Esophagus muscularis mucosa (tissue), 4 donors: Measurements from ENCODE around the gene GCFC2. TPM values are rescaled to one million over a fixed set of nuclear protein-coding genes. Genes with fewer than 3 reads are reported as not detected.

ENCODE experiments used
- DNase-seq: peaks from one replicate; pipeline ENCODE4 v3.0.0-alpha.2; 2017; ENCODE audit errors: extremely low spot score
- H3K27ac ChIP-seq, 4 donors: fragments of 200-600 bp; sonication (generic); replicated peaks in 1 of 4; 1 replicate in 3 of 4; 2 replicates in 1 of 4; pipeline ENCODE4 v1.5.1; 2016 to 2019; ENCODE audit warnings: mild to moderate bottlenecking in 1 of 4
- H3K27me3 ChIP-seq, 4 donors: fragments of 200-600 bp; sonication (generic); one replicate each; pipeline versions ENCODE4 v1.5.1 to v1.6.0; 2016 to 2019
- H3K36me3 ChIP-seq, 4 donors: fragments of 200-600 bp; sonication (generic); one replicate each; pipeline ENCODE4 v1.5.1; 2016 to 2019
- H3K4me1 ChIP-seq, 4 donors: fragments of 200-600 bp; sonication (generic); one replicate each; pipeline ENCODE4 v1.5.1; 2016 to 2019
- H3K4me3 ChIP-seq, 4 donors: fragments of 200-600 bp; sonication (generic); 1 replicate in 2 of 4; 2 replicates in 2 of 4; pipeline ENCODE4 v1.5.1; 2016 to 2019; ENCODE audit warnings: mild to moderate bottlenecking in 4 of 4, moderate library complexity in 1 of 4
- H3K9me3 ChIP-seq, 4 donors: fragments of 200-600 bp; sonication (generic); 1 replicate in 3 of 4; 2 replicates in 1 of 4; pipeline ENCODE4 v1.5.1; 2016 to 2019
- CTCF ChIP-seq, 3 experiments: fragments of 200-600 bp in 2 of 3; fragments of 450-650 bp in 1 of 3; sonication (generic) in 2 of 3; IDR thresholded peaks; one replicate each; pipeline ENCODE4 v1.5.1; 2017 to 2019; ENCODE audit warnings: antibody characterized with exemption in 3 of 3, mild to moderate bottlenecking in 2 of 3, moderate library complexity in 1 of 3
- EP300 ChIP-seq: sonication (generic); formaldehyde crosslinking; IDR thresholded peaks from one replicate; pipeline ENCODE4 v1.6.1; 2017; ENCODE audit warnings: antibody characterized with exemption
- POLR2A ChIP-seq: fragments of 450-650 bp; IDR thresholded peaks from one replicate; pipeline ENCODE4 v1.6.1; 2017; ENCODE audit warnings: antibody characterized with exemption, moderate library complexity, mild to moderate bottlenecking, low read depth
- POLR2AphosphoS5 ChIP-seq, 2 donors: sonication (generic); formaldehyde crosslinking; IDR thresholded peaks; one replicate each; pipeline ENCODE4 v1.6.1; 2017; ENCODE audit warnings: antibody characterized with exemption in 2 of 2
- WGBS: methylation state at CpG from one replicate; pipeline ENCODE4 v1.1.5; 2018; 5-methylcytosine and 5-hydroxymethylcytosine counted together
- intact Hi-C: fragments of 100-400 bp; cut with DNase I; formaldehyde crosslinking; loops from one replicate; pipeline ENCODE4 v1.15.1; 2023
- total RNA-seq, 4 donors: library from RNA; depleted of rRNA; stranded (reverse); fragments of >200 nt; gene quantifications; one replicate each; pipeline versions ENCODE4 v1.1.0 to v1.2.1, GENCODE V29; 2016

Gene GCFC2
- total RNA-seq, 4 donors from 2014 or later = 19.4 to 23.3 (median 22.2) TPM

- no peak for DNase-seq
- H3K4me3 ChIP-seq = no peak overlapping the region
- no peak overlapping the region for H3K27ac ChIP-seq
- intact Hi-C loops = no loop called here
- no peaks in the 10 kb centered on the region for H3K27me3 ChIP-seq
- no peaks in the 10 kb centered on the region for H3K4me1 ChIP-seq
- H3K9me3 ChIP-seq = no peaks in the 10 kb centered on the region
- peaks cover 6 to 65% (median 33%) of the 10 kb centered on the region in 4 donors for H3K36me3 ChIP-seq
- WGBS = 69% methylated on average over 6 of the region's 6 CpGs
- TF ChIP-seq CTCF (IDR thresholded peaks at IDR 0.05) (no peak), EP300 (no peak), POLR2AphosphoS5 (IDR thresholded peaks at IDR 0.05) (no peak), POLR2A (no peak)
Measured at GRCh38 chr2:75666911-75667310, 43.8 kb downstream of the GCFC2 start.

GRCh38 chr2:75657798-75658197 lies 52.9 kb downstream of the GCFC2 start:
- peaks cover 27 to 89% (median 62%) of the 10 kb centered on the region in 4 donors for H3K36me3 ChIP-seq
- H3K27ac ChIP-seq = no peak overlapping the region
- H3K4me3 ChIP-seq = no peak overlapping the region
- DNase-seq = no peak
- H3K27me3 ChIP-seq = no peaks in the 10 kb centered on the region
- TF ChIP-seq POLR2AphosphoS5 (IDR thresholded peaks at IDR 0.05) (no peak), POLR2A (no peak), CTCF (IDR thresholded peaks at IDR 0.05) (no peak), EP300 (no peak)
- peaks cover 0 to 9% (median 0%) of the 10 kb centered on the region in 4 donors for H3K9me3 ChIP-seq
- H3K4me1 ChIP-seq = no peaks in the 10 kb centered on the region
- intact Hi-C loops = no loop called here

GRCh38 chr2:75656563-75656962 lies 54.2 kb downstream of the GCFC2 start:
- intact Hi-C loops = no loop called here
- Histone ChIP-seq H3K27ac (no peak overlapping the region), H3K27me3 (no peaks in the 10 kb centered on the region), H3K4me1 (no peaks in the 10 kb centered on the region), H3K9me3 (peaks cover 0 to 9% (median 0%) of the 10 kb centered on the region in 4 donors), H3K4me3 (no peak overlapping the region), H3K36me3 (peaks cover 32 to 93% (median 69%) of the 10 kb centered on the region in 4 donors)
- WGBS = 77% methylated on average over 1 of the region's 1 CpG
- no peak for DNase-seq
- TF ChIP-seq POLR2A (no peak), CTCF (IDR thresholded peaks at IDR 0.05) (no peak), EP300 (no peak), POLR2AphosphoS5 (IDR thresholded peaks at IDR 0.05) (no peak)

GRCh38 chr2:75655861-75656260 lies 54.9 kb downstream of the GCFC2 start:
- Histone ChIP-seq H3K27ac (no peak overlapping the region), H3K4me3 (no peak overlapping the region), H3K9me3 (peaks cover 0 to 9% (median 0%) of the 10 kb centered on the region in 4 donors), H3K27me3 (no peaks in the 10 kb centered on the region), H3K4me1 (peaks cover 0 to 3% (median 0%) of the 10 kb centered on the region in 4 donors), H3K36me3 (peaks cover 35 to 93% (median 70%) of the 10 kb centered on the region in 4 donors)
- DNase-seq = no peak
- 81% methylated on average over 1 of the region's 1 CpG for WGBS
- intact Hi-C loops = no loop called here
- TF ChIP-seq POLR2A = no peak
- no peak for TF ChIP-seq POLR2AphosphoS5 (IDR thresholded peaks at IDR 0.05)
- TF ChIP-seq CTCF (IDR thresholded peaks at IDR 0.05) = no peak
- no peak for TF ChIP-seq EP300

GRCh38 chr2:75654012-75654411 lies 56.7 kb downstream of the GCFC2 start:
- H3K27me3 ChIP-seq = no peaks in the 10 kb centered on the region
- 100% methylated on average over 2 of the region's 2 CpGs for WGBS
- peaks cover 36 to 91% (median 74%) of the 10 kb centered on the region in 4 donors for H3K36me3 ChIP-seq
- H3K9me3 ChIP-seq = peaks cover 0 to 3% (median 0%) of the 10 kb centered on the region in 4 donors
- TF ChIP-seq CTCF (IDR thresholded peaks at IDR 0.05) = no peak
- no peak for TF ChIP-seq POLR2AphosphoS5 (IDR thresholded peaks at IDR 0.05)
- no peak for TF ChIP-seq EP300
- no peak for TF ChIP-seq POLR2A
- H3K4me1 ChIP-seq = peaks cover 0 to 8% (median 3%) of the 10 kb centered on the region in 4 donors
- DNase-seq = no peak
- no peak overlapping the region for H3K27ac ChIP-seq
- H3K4me3 ChIP-seq = no peak overlapping the region
- intact Hi-C loops = no loop called here
